Ramos (cell line): ENCODE results near the gene ANKRD20A1.
"Not testable (repeated sequence)": the region's sequence is repeated elsewhere in the genome, so short reads cannot be mapped to it uniquely, and the experiment has no call there.

ENCODE experiments used
- in situ Hi-C: fragments of 300-500 bp; cut with MboI; formaldehyde crosslinking; loops from one replicate; pipeline ENCODE4 v1.14.3; 2022; ENCODE audit warnings: low sequenced_read_pairs; ENCODE audit not compliant: unreplicated experiment

The ANKRD20A1 gene

DNA sequence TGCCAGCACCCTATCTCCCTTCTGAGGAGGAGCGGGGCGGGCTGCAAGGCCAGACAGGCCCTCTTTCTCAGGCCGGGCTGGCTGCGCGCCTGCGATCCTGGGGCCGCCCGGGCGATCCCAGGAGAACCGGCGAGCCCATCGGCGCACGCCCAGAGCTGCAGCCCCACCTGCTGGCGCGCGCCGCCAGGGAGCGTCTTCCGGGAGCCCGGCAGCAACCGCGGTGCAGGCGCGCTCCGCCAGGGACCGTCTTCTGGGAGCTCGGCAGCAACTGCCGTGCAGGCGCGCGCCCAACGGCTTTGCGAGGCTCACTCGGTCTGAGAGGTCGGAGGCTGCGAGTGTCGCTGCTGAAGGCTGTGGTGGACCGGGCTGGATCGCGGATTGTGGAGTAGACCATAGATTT is at the start of gene ANKRD20A1:
Gene ANKRD20A1, plus strand, starts transcription at position 61 of the 400 bp plus-strand sequence. CDS start 496 bp downstream, outside the sequence.
- in situ Hi-C loops = not testable (repeated sequence)

DNA sequence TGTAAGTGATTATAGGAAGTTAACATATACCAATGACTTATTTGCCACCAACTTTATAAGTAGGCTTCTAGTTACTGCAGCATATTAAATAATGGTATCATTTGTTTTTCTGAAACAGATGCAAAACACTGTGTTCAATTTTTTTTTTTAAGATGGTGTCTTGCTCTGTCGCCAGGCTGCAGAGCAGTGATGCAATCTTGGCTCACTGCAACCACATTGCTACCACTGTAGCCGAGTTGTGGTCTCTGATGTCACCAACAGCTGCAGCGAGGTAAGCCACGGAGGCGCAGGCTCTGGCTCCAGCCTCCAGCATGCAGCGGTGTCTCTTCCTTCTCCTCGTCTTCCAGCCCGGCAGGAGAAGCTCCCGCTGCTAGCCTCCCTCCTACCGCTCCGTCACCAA is 26.6 kb upstream of the ANKRD20A1 start:
- in situ Hi-C loops = not testable (repeated sequence)
